Neural progenitor cell (in vitro differentiated cells): ENCODE results near the gene SGSM1.

Source experiments
- CTCF ChIP-seq: fragments of 200-600 bp; sonication (generic); IDR thresholded peaks from 2 replicates; pipeline ENCODE4 v1.5.1; 2017; ENCODE audit warnings: antibody characterized with exemption, mild to moderate bottlenecking
- EZH2 ChIP-seq: fragments of 200-600 bp; sonication (generic); IDR thresholded peaks from 2 replicates; pipeline ENCODE4 v1.6.1; 2017; ENCODE audit warnings: antibody characterized with exemption, mild to moderate bottlenecking, moderate library complexity

GRCh38 chr22:24876700-24877099, 70.7 kb downstream of the SGSM1 start:
- TF ChIP-seq EZH2: no peak
- no peak for TF ChIP-seq CTCF
